RWPE1 (cell line): Measurements from ENCODE around the gene ZNF92.
"Not testable (repeated sequence)": the region's sequence is repeated elsewhere in the genome, so short reads cannot be mapped to it uniquely, and the experiment has no call there.

Experiments used
- CTCF ChIA-PET: fragments of 350-600 bp; sonication (Branson Sonifier 250); formaldehyde crosslinking; extraction: SDS; loops from one replicate; lab custom pipeline; 2021; lab: Yijun Ruan, JAX
- POLR2A ChIA-PET: fragments of 400-600 bp; formaldehyde crosslinking; extraction: SDS; loops from one replicate; lab custom pipeline; 2020; ENCODE audit warnings: antibody characterized with exemption; ENCODE audit not compliant: low non-redundant PET; lab: Yijun Ruan, JAX
- DNase-seq: peaks from one replicate; pipeline ENCODE4 v3.0.0; 2012; ENCODE audit warnings: low spot score
- H3K27ac ChIP-seq: fragments of 450-650 bp; 2 replicates; pipeline ENCODE4 v1.5.1; 2017
- CTCF ChIP-seq: fragments of 450-650 bp; conservative IDR thresholded peaks from 2 replicates; pipeline ENCODE4 v1.5.1; 2017; ENCODE audit warnings: low read depth, mild to moderate bottlenecking

ZNF92 gene

GRCh38 chr7:65441010-65441409 is 67.4 kb downstream of the ZNF92 start:
- TF ChIP-seq CTCF: no peak
- H3K27ac ChIP-seq: no peak overlapping the region
- peak; percentile 52 for DNase-seq
- CTCF ChIA-PET: no interaction called here
- POLR2A ChIA-PET: no interaction called here

- POLR2A ChIA-PET: no interaction called here
- TF ChIP-seq CTCF: no peak
- CTCF ChIA-PET: no interaction called here
These were observed 70.7 kb downstream of the ZNF92 start for GRCh38 chr7:65444205-65444842.

GRCh38 chr7:65444899-65445823 is 71.5 kb downstream of the ZNF92 start:
- ChIA-PET CTCF (no interaction called here), POLR2A (no interaction called here)
- no peak for DNase-seq
- no peak overlapping the region for H3K27ac ChIP-seq
- no peak for TF ChIP-seq CTCF

More at GRCh38 chr7:65444205-65444842, 70.7 kb downstream of the ZNF92 start:
- no peak for DNase-seq
- no peak overlapping the region for H3K27ac ChIP-seq

- CTCF ChIA-PET, POLR2A ChIA-PET, H3K27ac ChIP-seq, DNase-seq: not testable (repeated sequence)
These were observed 73.4 kb downstream of the ZNF92 start for GRCh38 chr7:65447041-65447440.

- H3K27ac ChIP-seq: no peak overlapping the region
- CTCF ChIA-PET: no interaction called here
- TF ChIP-seq CTCF: no peak
- POLR2A ChIA-PET: no interaction called here
- DNase-seq: peak; percentile 78
These were observed 75.3 kb downstream of the ZNF92 start for GRCh38 chr7:65448816-65449504.

- ChIA-PET CTCF (no interaction called here), POLR2A (no interaction called here)
- no peak for TF ChIP-seq CTCF
- no peak overlapping the region for H3K27ac ChIP-seq
- no peak for DNase-seq
These were observed 75.8 kb downstream of the ZNF92 start for GRCh38 chr7:65449505-65449852.
